H1 (cell line): ENCODE data around the gene TTLL1. TPM values are rescaled to one million over a fixed set of nuclear protein-coding genes. Genes with fewer than 3 reads are reported as not detected.
A peak's percentile ranks its signal among the peaks of the same experiment; 100 is the strongest.

Experiments used
- BRCA1 ChIP-seq: IDR thresholded peaks from 2 replicates; pipeline ENCODE4 v1.6.1; 2012; ENCODE audit warnings: low read depth, low read length, improper control_type of control experiment
- EGR1 ChIP-seq: IDR thresholded peaks from 2 replicates; pipeline ENCODE4 v1.6.1; 2011; ENCODE audit warnings: low read depth, low read length, borderline replicate concordance
- KDM1A ChIP-seq: fragments of 200-600, 300-600 bp; sonication (generic); IDR thresholded peaks from 2 replicates; pipeline ENCODE4 v1.7.1; 2016; ENCODE audit warnings: mild to moderate bottlenecking, low read length, borderline replicate concordance
- NANOG ChIP-seq: IDR thresholded peaks from 2 replicates; pipeline ENCODE4 v1.6.1; 2011; ENCODE audit warnings: low read length, low read depth, mild to moderate bottlenecking, inconsistent platforms; ENCODE audit not compliant: insufficient read depth, poor library complexity, severe bottlenecking
- TAF7 ChIP-seq: optimal IDR thresholded peaks from 2 replicates; pipeline ENCODE3; 2011; ENCODE audit warnings: low read depth, mild to moderate bottlenecking, inconsistent platforms, low read length, moderate library complexity, borderline replicate concordance
- TBP ChIP-seq: IDR thresholded peaks from 2 replicates; pipeline ENCODE4 v1.6.1; 2011; ENCODE audit warnings: low read depth, low read length, improper control_type of control experiment
- TEAD4 ChIP-seq: IDR thresholded peaks from 2 replicates; pipeline ENCODE4 v1.6.1; 2012; ENCODE audit warnings: low read depth, low read length, inconsistent platforms, mixed read lengths
- YY1 ChIP-seq: IDR thresholded peaks from 2 replicates; pipeline ENCODE4 v1.6.1; 2011; ENCODE audit warnings: low read depth, mild to moderate bottlenecking, low read length
- polyA plus RNA-seq, 7 experiments: library from polyadenylated mRNA; depleted of rRNA in 3 of 7; stranded (reverse) in 5 of 7; unstranded in 2 of 7; fragments of >200 nt in 5 of 7; fragments of 200-250 nt in 2 of 7; gene quantifications; 1 replicate in 5 of 7; 2 replicates in 1 of 7; 4 replicates in 1 of 7; pipeline versions ENCODE4 v1.2.1 to v1.2.3, GENCODE V29; 2011 to 2013; ENCODE audit warnings: missing spikeins in 2 of 7, mixed read lengths in 2 of 7
- total RNA-seq: library from RNA; stranded (reverse); fragmentation: NEBNext Ultra II Directional; extraction: Animal tissue kit (Norgen Biotek cat#: 25700); gene quantifications from 2 replicates; pipeline ENCODE4 v1.2.1, GENCODE V29; 2021
- TF ChIP-seq, protein P1 (sequence below): fragments of 300-600 bp; sonication (generic); IDR thresholded peaks from 2 replicates; pipeline ENCODE4 v1.7.1; 2012; ENCODE audit warnings: low read length, moderate library complexity, mild to moderate bottlenecking, inconsistent platforms; ENCODE audit not compliant: insufficient replicate concordance

The TTLL1 gene
- total and polyA plus RNA-seq, 2 of the 8 experiments (the other 6 are each of a cell fraction or from before 2014, with no cell fraction given): 5.0 to 13.8 TPM

DNA sequence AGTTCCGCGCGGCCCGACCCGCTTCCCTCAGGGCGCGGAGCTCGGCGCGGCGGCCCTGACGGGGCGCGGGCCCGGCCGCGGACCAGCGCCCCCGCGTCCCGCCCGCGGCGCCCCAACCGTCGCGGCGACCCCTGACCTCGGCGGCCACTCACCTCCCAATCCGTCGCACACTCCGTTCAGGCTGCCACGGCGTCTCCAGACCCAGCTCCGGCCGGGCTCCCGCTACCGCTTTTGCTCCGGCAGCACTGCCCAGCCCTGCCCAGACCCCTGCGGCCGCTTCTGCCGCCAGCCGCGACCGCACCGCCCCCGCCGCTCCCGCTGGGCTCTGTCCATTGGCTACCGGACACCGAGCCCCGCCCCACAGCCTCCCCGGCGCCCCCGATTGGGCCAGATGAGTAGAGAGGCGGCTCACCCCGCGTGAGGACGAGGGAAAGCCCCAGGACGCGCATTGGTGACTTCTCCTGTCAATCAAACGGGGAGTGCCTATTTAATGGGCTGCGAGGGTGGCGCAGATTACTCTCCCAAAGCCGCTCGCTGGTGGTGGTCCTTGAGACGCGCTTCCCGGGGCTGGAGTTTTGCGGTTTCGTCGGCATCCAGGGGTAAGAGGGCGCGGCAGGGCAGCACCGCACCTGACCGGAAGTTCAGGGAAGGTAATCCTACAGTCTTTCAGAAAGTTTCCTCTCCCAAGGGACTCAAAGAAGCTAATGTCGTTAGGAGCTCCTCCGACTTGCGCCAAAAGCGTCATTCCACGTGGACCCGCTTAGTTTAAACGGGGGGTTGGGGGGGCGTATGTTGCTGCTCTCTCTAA is 74.1 kb downstream of the TTLL1 start, which contains the start of gene PACSIN2 (continued):
- TF ChIP-seq KDM1A (no peak), EGR1 (peak; percentile 87; the same call in 1 of the 2 replicates), BRCA1 (no peak), TAF7 (peak; percentile 95), TEAD4 (no peak), NANOG (no peak), YY1 (no peak), TBP (peak; percentile 98)
- TF ChIP-seq, protein P1, sequence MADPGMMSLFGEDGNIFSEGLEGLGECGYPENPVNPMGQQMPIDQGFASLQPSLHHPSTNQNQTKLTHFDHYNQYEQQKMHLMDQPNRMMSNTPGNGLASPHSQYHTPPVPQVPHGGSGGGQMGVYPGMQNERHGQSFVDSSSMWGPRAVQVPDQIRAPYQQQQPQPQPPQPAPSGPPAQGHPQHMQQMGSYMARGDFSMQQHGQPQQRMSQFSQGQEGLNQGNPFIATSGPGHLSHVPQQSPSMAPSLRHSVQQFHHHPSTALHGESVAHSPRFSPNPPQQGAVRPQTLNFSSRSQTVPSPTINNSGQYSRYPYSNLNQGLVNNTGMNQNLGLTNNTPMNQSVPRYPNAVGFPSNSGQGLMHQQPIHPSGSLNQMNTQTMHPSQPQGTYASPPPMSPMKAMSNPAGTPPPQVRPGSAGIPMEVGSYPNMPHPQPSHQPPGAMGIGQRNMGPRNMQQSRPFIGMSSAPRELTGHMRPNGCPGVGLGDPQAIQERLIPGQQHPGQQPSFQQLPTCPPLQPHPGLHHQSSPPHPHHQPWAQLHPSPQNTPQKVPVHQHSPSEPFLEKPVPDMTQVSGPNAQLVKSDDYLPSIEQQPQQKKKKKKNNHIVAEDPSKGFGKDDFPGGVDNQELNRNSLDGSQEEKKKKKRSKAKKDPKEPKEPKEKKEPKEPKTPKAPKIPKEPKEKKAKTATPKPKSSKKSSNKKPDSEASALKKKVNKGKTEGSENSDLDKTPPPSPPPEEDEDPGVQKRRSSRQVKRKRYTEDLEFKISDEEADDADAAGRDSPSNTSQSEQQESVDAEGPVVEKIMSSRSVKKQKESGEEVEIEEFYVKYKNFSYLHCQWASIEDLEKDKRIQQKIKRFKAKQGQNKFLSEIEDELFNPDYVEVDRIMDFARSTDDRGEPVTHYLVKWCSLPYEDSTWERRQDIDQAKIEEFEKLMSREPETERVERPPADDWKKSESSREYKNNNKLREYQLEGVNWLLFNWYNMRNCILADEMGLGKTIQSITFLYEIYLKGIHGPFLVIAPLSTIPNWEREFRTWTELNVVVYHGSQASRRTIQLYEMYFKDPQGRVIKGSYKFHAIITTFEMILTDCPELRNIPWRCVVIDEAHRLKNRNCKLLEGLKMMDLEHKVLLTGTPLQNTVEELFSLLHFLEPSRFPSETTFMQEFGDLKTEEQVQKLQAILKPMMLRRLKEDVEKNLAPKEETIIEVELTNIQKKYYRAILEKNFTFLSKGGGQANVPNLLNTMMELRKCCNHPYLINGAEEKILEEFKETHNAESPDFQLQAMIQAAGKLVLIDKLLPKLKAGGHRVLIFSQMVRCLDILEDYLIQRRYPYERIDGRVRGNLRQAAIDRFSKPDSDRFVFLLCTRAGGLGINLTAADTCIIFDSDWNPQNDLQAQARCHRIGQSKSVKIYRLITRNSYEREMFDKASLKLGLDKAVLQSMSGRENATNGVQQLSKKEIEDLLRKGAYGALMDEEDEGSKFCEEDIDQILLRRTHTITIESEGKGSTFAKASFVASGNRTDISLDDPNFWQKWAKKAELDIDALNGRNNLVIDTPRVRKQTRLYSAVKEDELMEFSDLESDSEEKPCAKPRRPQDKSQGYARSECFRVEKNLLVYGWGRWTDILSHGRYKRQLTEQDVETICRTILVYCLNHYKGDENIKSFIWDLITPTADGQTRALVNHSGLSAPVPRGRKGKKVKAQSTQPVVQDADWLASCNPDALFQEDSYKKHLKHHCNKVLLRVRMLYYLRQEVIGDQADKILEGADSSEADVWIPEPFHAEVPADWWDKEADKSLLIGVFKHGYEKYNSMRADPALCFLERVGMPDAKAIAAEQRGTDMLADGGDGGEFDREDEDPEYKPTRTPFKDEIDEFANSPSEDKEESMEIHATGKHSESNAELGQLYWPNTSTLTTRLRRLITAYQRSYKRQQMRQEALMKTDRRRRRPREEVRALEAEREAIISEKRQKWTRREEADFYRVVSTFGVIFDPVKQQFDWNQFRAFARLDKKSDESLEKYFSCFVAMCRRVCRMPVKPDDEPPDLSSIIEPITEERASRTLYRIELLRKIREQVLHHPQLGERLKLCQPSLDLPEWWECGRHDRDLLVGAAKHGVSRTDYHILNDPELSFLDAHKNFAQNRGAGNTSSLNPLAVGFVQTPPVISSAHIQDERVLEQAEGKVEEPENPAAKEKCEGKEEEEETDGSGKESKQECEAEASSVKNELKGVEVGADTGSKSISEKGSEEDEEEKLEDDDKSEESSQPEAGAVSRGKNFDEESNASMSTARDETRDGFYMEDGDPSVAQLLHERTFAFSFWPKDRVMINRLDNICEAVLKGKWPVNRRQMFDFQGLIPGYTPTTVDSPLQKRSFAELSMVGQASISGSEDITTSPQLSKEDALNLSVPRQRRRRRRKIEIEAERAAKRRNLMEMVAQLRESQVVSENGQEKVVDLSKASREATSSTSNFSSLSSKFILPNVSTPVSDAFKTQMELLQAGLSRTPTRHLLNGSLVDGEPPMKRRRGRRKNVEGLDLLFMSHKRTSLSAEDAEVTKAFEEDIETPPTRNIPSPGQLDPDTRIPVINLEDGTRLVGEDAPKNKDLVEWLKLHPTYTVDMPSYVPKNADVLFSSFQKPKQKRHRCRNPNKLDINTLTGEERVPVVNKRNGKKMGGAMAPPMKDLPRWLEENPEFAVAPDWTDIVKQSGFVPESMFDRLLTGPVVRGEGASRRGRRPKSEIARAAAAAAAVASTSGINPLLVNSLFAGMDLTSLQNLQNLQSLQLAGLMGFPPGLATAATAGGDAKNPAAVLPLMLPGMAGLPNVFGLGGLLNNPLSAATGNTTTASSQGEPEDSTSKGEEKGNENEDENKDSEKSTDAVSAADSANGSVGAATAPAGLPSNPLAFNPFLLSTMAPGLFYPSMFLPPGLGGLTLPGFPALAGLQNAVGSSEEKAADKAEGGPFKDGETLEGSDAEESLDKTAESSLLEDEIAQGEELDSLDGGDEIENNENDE: no peak
